K562 (cell line): Measurements from ENCODE around the gene TBL1XR1. TPM values are rescaled to one million over a fixed set of nuclear protein-coding genes. Genes with fewer than 3 reads are reported as not detected.

Source experiments
- CBFA2T2 ChIP-seq: fragments of 450-650 bp; conservative IDR thresholded peaks from 2 replicates; pipeline ENCODE4 v1.6.1; 2017; ENCODE audit warnings: mild to moderate bottlenecking
- CBFA2T3 ChIP-seq: fragments of 450-650 bp; IDR thresholded peaks from 2 replicates; pipeline ENCODE4 v1.6.1; 2017
- CBX8 ChIP-seq: fragments of 200-600 bp; sonication (generic); IDR thresholded peaks from 2 replicates; pipeline ENCODE4 v1.6.1; 2012; ENCODE audit warnings: borderline replicate concordance, mixed run types, low read depth, mild to moderate bottlenecking, moderate library complexity, mixed read lengths, low read length, control low read depth, inconsistent platforms; ENCODE audit not compliant: poor library complexity, severe bottlenecking; ENCODE audit errors: extremely low read depth
- DPF2 ChIP-seq: fragments of 450-650 bp; IDR thresholded peaks from 2 replicates; pipeline ENCODE4 v1.6.1; 2016
- ESRRB ChIP-seq: fragments of 250-450 bp; sonication (Bioruptor Pico); IDR thresholded peaks from 2 replicates; pipeline ENCODE4 v1.5.0; 2020; ENCODE audit warnings: mild to moderate bottlenecking, moderate library complexity, borderline replicate concordance
- FOXJ2 ChIP-seq: fragments of 200-800 bp; sonication (Bioruptor generic); IDR thresholded peaks from 2 replicates; pipeline ENCODE4 v1.6.1; 2016; ENCODE audit warnings: missing genetic modification characterization, missing compliant biosample characterization
- L3MBTL2 ChIP-seq: fragments of 450-650 bp; IDR thresholded peaks from 2 replicates; pipeline ENCODE4 v1.6.1; 2016; ENCODE audit warnings: mild to moderate bottlenecking, moderate library complexity
- LEF1 ChIP-seq: fragments of 450-650 bp; IDR thresholded peaks from 2 replicates; pipeline ENCODE4 v1.6.1; 2016; ENCODE audit warnings: mild to moderate bottlenecking
- MAZ ChIP-seq, 2 experiments: fragments of 450-650 bp in 1 of 2; sonication (generic) in 1 of 2; formaldehyde crosslinking; IDR thresholded peaks in 1 of 2; conservative IDR thresholded peaks in 1 of 2; 2 replicates each; pipeline versions ENCODE4 v1.4.0 to v1.5.0; 2020; ENCODE audit warnings: mild to moderate bottlenecking in 1 of 2, missing genetic modification reagents in 1 of 2
- NR4A1 ChIP-seq, 2 experiments: fragments of 250-450 bp in 1 of 2; fragments of 450-650 bp in 1 of 2; sonication (Bioruptor Pico) in 1 of 2; IDR thresholded peaks; 2 replicates each; pipeline versions ENCODE4 v1.4.0 to v1.6.1; 2016 to 2020; ENCODE audit warnings: mild to moderate bottlenecking in 2 of 2, missing compliant biosample characterization in 1 of 2, missing genetic modification characterization in 1 of 2, moderate library complexity in 1 of 2
- RBM39 ChIP-seq: fragments of 200-400 bp; formaldehyde crosslinking; optimal IDR thresholded peaks from 2 replicates; pipeline ENCODE3; 2018; ENCODE audit warnings: low read depth, low read length
- SMARCC2 ChIP-seq: fragments of 450-650 bp; IDR thresholded peaks from 2 replicates; pipeline ENCODE4 v1.6.1; 2017; ENCODE audit warnings: antibody characterized with exemption, moderate library complexity, mild to moderate bottlenecking, low read depth
- TEAD4 ChIP-seq, 2 experiments: sonication (generic) in 1 of 2; formaldehyde crosslinking in 1 of 2; IDR thresholded peaks; 2 replicates each; pipeline versions ENCODE4 v1.6.1 to v1.8.0; 2012 to 2022; ENCODE audit warnings: borderline replicate concordance in 1 of 2, inconsistent platforms in 1 of 2, low read length in 1 of 2, mild to moderate bottlenecking in 1 of 2, missing genetic modification reagents in 1 of 2
- ZNF311 ChIP-seq: fragments of 250-450 bp; sonication (Bioruptor Pico); IDR thresholded peaks from 2 replicates; pipeline ENCODE4 v1.4.0; 2020; ENCODE audit warnings: mild to moderate bottlenecking, moderate library complexity
- ZNF395 ChIP-seq: fragments of 200-800 bp; sonication (Bioruptor generic); IDR thresholded peaks from 2 replicates; pipeline ENCODE4 v1.6.1; 2017; ENCODE audit warnings: missing genetic modification characterization, missing compliant biosample characterization
- ZNF445 ChIP-seq: fragments of 250-450 bp; sonication (Bioruptor Pico); IDR thresholded peaks from 2 replicates; pipeline ENCODE4 v1.4.0; 2020; ENCODE audit warnings: low read depth, mild to moderate bottlenecking, moderate library complexity
- ZNF644 ChIP-seq: fragments of 200-800 bp; sonication (Bioruptor generic); IDR thresholded peaks from 2 replicates; pipeline ENCODE4 v1.6.1; 2016; ENCODE audit warnings: low read depth, missing genetic modification characterization, missing compliant biosample characterization
- polyA plus RNA-seq, 8 experiments: library from polyadenylated mRNA; depleted of rRNA in 4 of 8; stranded (reverse) in 5 of 8; unstranded in 3 of 8; fragments of >200 nt; fragmentation: Nextera tagmentation in 2 of 8; fragmentation: Illumina TruSeq in 1 of 8; extraction: Ambion mirVana in 2 of 8; extraction: Trizol in 1 of 8; gene quantifications; 2 replicates each; pipeline versions ENCODE4 v1.2.1 to v1.2.3, GENCODE V29; 2011 to 2014; ENCODE audit warnings: inconsistent platforms in 1 of 8, missing spikeins in 1 of 8
- total RNA-seq, 7 experiments: library from RNA; depleted of rRNA in 6 of 7; stranded (reverse); fragments of >200 nt in 6 of 7; fragmentation: Illumina TruSeq in 2 of 7; extraction: Trizol in 2 of 7; gene quantifications; 2 replicates each; pipeline versions ENCODE4 v1.2.1 to v1.2.3, GENCODE V29; 2011 to 2021; ENCODE audit warnings: low replicate concordance in 1 of 7
- TF ChIP-seq, protein P1 (sequence below), 2 experiments: fragments of 450-650 bp; formaldehyde crosslinking in 1 of 2; IDR thresholded peaks; 2 replicates each; pipeline versions ENCODE4 v1.4.0 to v1.6.1; 2014 to 2020; ENCODE audit warnings: mild to moderate bottlenecking in 2 of 2, borderline replicate concordance in 1 of 2, low read depth in 1 of 2

TBL1XR1 gene
- total and polyA plus RNA-seq, 9 of the 15 experiments (the other 6 are each of a cell fraction or from before 2014, with no cell fraction given): 19.6 to 171 (median 83.3) TPM

- TF ChIP-seq, protein P1, sequence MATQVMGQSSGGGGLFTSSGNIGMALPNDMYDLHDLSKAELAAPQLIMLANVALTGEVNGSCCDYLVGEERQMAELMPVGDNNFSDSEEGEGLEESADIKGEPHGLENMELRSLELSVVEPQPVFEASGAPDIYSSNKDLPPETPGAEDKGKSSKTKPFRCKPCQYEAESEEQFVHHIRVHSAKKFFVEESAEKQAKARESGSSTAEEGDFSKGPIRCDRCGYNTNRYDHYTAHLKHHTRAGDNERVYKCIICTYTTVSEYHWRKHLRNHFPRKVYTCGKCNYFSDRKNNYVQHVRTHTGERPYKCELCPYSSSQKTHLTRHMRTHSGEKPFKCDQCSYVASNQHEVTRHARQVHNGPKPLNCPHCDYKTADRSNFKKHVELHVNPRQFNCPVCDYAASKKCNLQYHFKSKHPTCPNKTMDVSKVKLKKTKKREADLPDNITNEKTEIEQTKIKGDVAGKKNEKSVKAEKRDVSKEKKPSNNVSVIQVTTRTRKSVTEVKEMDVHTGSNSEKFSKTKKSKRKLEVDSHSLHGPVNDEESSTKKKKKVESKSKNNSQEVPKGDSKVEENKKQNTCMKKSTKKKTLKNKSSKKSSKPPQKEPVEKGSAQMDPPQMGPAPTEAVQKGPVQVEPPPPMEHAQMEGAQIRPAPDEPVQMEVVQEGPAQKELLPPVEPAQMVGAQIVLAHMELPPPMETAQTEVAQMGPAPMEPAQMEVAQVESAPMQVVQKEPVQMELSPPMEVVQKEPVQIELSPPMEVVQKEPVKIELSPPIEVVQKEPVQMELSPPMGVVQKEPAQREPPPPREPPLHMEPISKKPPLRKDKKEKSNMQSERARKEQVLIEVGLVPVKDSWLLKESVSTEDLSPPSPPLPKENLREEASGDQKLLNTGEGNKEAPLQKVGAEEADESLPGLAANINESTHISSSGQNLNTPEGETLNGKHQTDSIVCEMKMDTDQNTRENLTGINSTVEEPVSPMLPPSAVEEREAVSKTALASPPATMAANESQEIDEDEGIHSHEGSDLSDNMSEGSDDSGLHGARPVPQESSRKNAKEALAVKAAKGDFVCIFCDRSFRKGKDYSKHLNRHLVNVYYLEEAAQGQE (IDR thresholded peaks at IDR 0.05; ENCODE audit: borderline replicate concordance): no peak
- TF ChIP-seq, protein P1 (CRISPR knock-in tag; IDR thresholded peaks at IDR 0.05; ENCODE audit: low read depth): no peak
- TF ChIP-seq L3MBTL2: no peak
- TF ChIP-seq ZNF445 (CRISPR knock-in tag): no peak
- TF ChIP-seq SMARCC2: 0 out of 2 replicates have a peak, but pooled peaks have one; percentile 23
- no peak for TF ChIP-seq ZNF311 (CRISPR knock-in tag)
- no peak for TF ChIP-seq CBX8
- TF ChIP-seq ZNF644 (tag): no peak
- peak; percentile 81 for TF ChIP-seq CBFA2T3
- TF ChIP-seq NR4A1 (CRISPR knock-in tag; IDR thresholded peaks at IDR 0.05): no peak
- no peak for TF ChIP-seq NR4A1 (tag; IDR thresholded peaks at IDR 0.05)
- TF ChIP-seq RBM39: no peak
- TF ChIP-seq FOXJ2: 0 out of 2 replicates have a peak, but pooled peaks have one; percentile 25
- peak; percentile 84 for TF ChIP-seq DPF2
- TF ChIP-seq LEF1: no peak
- TF ChIP-seq ZNF395 (CRISPR knock-in tag): no peak
- no peak for TF ChIP-seq MAZ (CRISPR knock-in tag; conservative IDR thresholded peaks at IDR 0.05 in 1 of 2, IDR thresholded peaks at IDR 0.05 in 1 of 2)
- TF ChIP-seq CBFA2T2: peak; percentile 63
- peak; percentile 68 for TF ChIP-seq TEAD4 (IDR thresholded peaks at IDR 0.05; ENCODE audit: low read length)
- TF ChIP-seq TEAD4 (CRISPR knock-in tag; IDR thresholded peaks at IDR 0.05; ENCODE audit: borderline replicate concordance): no peak
- TF ChIP-seq ESRRB: no peak
Observed at GRCh38 chr3:177026505-177027277, 170.6 kb downstream of the TBL1XR1 start (continued).
